Loucy (cell line): ENCODE results near the gene PDXP.

Experiments used
- H2AFZ ChIP-seq: fragments of 200-600 bp; sonication (generic); 2 replicates; pipeline ENCODE4 v1.6.0; 2016; ENCODE audit warnings: antibody characterized with exemption, mild to moderate bottlenecking, low read length, moderate library complexity
- H3F3A ChIP-seq: fragments of 200-600 bp; 2 replicates; pipeline ENCODE4 v1.6.0; 2016; ENCODE audit warnings: antibody characterized with exemption, low read depth, mild to moderate bottlenecking
- H3K27me3 ChIP-seq: fragments of 200-600 bp; sonication (generic); 2 replicates; pipeline ENCODE4 v1.6.1; 2014; ENCODE audit warnings: low read length, mild to moderate bottlenecking; ENCODE audit not compliant: insufficient read depth, poor library complexity, severe bottlenecking
- H3K36me3 ChIP-seq: fragments of 200-600 bp; sonication (generic); 2 replicates; pipeline ENCODE4 v1.6.1; 2016; ENCODE audit warnings: low read length; ENCODE audit not compliant: insufficient read depth
- H3K4me1 ChIP-seq: fragments of 200-600 bp; sonication (generic); 2 replicates; pipeline ENCODE4 v1.5.1; 2014; ENCODE audit warnings: low read length, mild to moderate bottlenecking; ENCODE audit not compliant: insufficient read depth, poor library complexity, severe bottlenecking
- H3K4me2 ChIP-seq: fragments of 200-600 bp; sonication (generic); 2 replicates; pipeline ENCODE4 v1.6.0; 2014; ENCODE audit warnings: antibody characterized with exemption, low read length, low read depth, mild to moderate bottlenecking; ENCODE audit not compliant: poor library complexity, severe bottlenecking
- H3K4me3 ChIP-seq: fragments of 200-600 bp; sonication (generic); 2 replicates; pipeline ENCODE4 v1.5.1; 2014; ENCODE audit warnings: low read length, mild to moderate bottlenecking, mixed read lengths; ENCODE audit not compliant: poor library complexity, severe bottlenecking
- H3K79me2 ChIP-seq: fragments of 200-600 bp; sonication (generic); 2 replicates; pipeline ENCODE4 v1.6.1; 2014; ENCODE audit warnings: low read length; ENCODE audit not compliant: insufficient read depth
- H3K9ac ChIP-seq: fragments of 200-600 bp; sonication (generic); 2 replicates; pipeline ENCODE4 v1.6.0; 2014; ENCODE audit warnings: mild to moderate bottlenecking, low read depth, low read length, moderate library complexity; ENCODE audit not compliant: poor library complexity, severe bottlenecking
- H3K9me2 ChIP-seq: fragments of 200-600 bp; sonication (generic); replicated peaks from 2 replicates; pipeline ENCODE4 v1.6.1; 2016; ENCODE audit warnings: low read depth, low read length, mixed read lengths
- H3K9me3 ChIP-seq: fragments of 200-600 bp; sonication (generic); 2 replicates; pipeline ENCODE4 v1.6.1; 2014; ENCODE audit warnings: mild to moderate bottlenecking, antibody characterized with exemption, low read length, low read depth; ENCODE audit not compliant: insufficient read depth
- H4K20me1 ChIP-seq: fragments of 200-600 bp; sonication (generic); 2 replicates; pipeline ENCODE4 v1.6.0; 2014; ENCODE audit warnings: antibody characterized with exemption, low read length, mild to moderate bottlenecking; ENCODE audit not compliant: insufficient read depth, poor library complexity, severe bottlenecking
- EZH2phosphoT487 ChIP-seq: fragments of 200-600 bp; IDR thresholded peaks from 2 replicates; pipeline ENCODE4 v1.6.1; 2018; ENCODE audit warnings: antibody characterized with exemption, mild to moderate bottlenecking, moderate library complexity, borderline replicate concordance
- TF ChIP-seq, protein P1 (sequence below): fragments of 200-600 bp; sonication (generic); conservative IDR thresholded peaks from 2 replicates; pipeline ENCODE4 v1.5.1; 2014; ENCODE audit warnings: mild to moderate bottlenecking, antibody characterized with exemption, low read length

The PDXP gene

GRCh38 chr22:37708580-37709444 is 50.3 kb downstream of the PDXP start:
- Histone ChIP-seq H3K79me2 (no peaks in the 10 kb centered on the region), H3K4me2 (no peak overlapping the region), H3K27me3 (no peaks in the 10 kb centered on the region), H3K4me3 (no peak overlapping the region), H2AFZ (no peak overlapping the region), H3K4me1 (no peaks in the 10 kb centered on the region), H3K36me3 (no peaks in the 10 kb centered on the region), H3F3A (no peaks in the 10 kb centered on the region), H4K20me1 (no peaks in the 10 kb centered on the region), H3K9ac (no peak overlapping the region), H3K9me3 (no peaks in the 10 kb centered on the region), H3K9me2 (no peaks in the 10 kb centered on the region)
- TF ChIP-seq, protein P1, sequence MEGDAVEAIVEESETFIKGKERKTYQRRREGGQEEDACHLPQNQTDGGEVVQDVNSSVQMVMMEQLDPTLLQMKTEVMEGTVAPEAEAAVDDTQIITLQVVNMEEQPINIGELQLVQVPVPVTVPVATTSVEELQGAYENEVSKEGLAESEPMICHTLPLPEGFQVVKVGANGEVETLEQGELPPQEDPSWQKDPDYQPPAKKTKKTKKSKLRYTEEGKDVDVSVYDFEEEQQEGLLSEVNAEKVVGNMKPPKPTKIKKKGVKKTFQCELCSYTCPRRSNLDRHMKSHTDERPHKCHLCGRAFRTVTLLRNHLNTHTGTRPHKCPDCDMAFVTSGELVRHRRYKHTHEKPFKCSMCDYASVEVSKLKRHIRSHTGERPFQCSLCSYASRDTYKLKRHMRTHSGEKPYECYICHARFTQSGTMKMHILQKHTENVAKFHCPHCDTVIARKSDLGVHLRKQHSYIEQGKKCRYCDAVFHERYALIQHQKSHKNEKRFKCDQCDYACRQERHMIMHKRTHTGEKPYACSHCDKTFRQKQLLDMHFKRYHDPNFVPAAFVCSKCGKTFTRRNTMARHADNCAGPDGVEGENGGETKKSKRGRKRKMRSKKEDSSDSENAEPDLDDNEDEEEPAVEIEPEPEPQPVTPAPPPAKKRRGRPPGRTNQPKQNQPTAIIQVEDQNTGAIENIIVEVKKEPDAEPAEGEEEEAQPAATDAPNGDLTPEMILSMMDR, result no peak
- no peak for TF ChIP-seq EZH2phosphoT487

- no peaks in the 10 kb centered on the region for H3K9me3 ChIP-seq
- TF ChIP-seq, protein P1, result no peak
- TF ChIP-seq EZH2phosphoT487, result no peak
- H2AFZ ChIP-seq, result no peak overlapping the region
- H3K9ac ChIP-seq, result no peak overlapping the region
- H3K79me2 ChIP-seq, result no peaks in the 10 kb centered on the region
- H3K4me3 ChIP-seq, result no peak overlapping the region
- no peaks in the 10 kb centered on the region for H3K9me2 ChIP-seq
- H3K27me3 ChIP-seq, result no peaks in the 10 kb centered on the region
- H3K4me1 ChIP-seq, result no peaks in the 10 kb centered on the region
- no peaks in the 10 kb centered on the region for H3K36me3 ChIP-seq
- no peaks in the 10 kb centered on the region for H4K20me1 ChIP-seq
- H3F3A ChIP-seq, result no peaks in the 10 kb centered on the region
- no peak overlapping the region for H3K4me2 ChIP-seq
Observed at GRCh38 chr22:37709445-37709765, 50.9 kb downstream of the PDXP start.

DNA sequence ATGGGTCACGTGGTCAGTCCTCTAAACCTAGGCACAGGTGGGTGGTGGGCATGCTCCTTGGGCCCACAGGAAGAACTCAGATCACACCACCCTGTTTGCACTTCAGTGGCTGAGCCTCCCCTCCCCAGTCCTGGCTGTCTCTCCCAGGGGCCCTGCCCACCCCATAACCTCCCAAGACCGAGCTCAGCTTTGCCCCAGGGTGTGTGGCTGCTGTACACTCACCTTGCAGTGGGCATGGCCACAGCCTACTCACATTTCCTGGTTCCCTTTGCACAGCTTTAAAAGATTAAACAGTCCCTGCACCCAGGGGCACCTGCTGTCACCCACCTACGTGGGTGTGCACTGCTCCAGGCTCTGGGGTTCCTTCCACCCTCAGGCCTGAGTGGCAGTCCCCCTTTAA is 52.2 kb downstream of the PDXP start:
- H3K4me2 ChIP-seq, result no peak overlapping the region
- H3K4me3 ChIP-seq, result no peak overlapping the region
- no peaks in the 10 kb centered on the region for H3K79me2 ChIP-seq
- H3K9me3 ChIP-seq, result no peaks in the 10 kb centered on the region
- H3K4me1 ChIP-seq, result no peaks in the 10 kb centered on the region
- no peaks in the 10 kb centered on the region for H3K27me3 ChIP-seq
- H3K36me3 ChIP-seq, result no peaks in the 10 kb centered on the region
- TF ChIP-seq EZH2phosphoT487, result no peak
- TF ChIP-seq, protein P1, result no peak
- H3K9me2 ChIP-seq, result no peaks in the 10 kb centered on the region
- H3K9ac ChIP-seq, result no peak overlapping the region
- no peaks in the 10 kb centered on the region for H4K20me1 ChIP-seq
- H3F3A ChIP-seq, result no peaks in the 10 kb centered on the region
- no peak overlapping the region for H2AFZ ChIP-seq
